NT2/D1 (cell line): ENCODE results near the gene ARHGEF19.

Source experiments
- DNase-seq: peaks from one replicate; pipeline ENCODE4 v3.0.0-alpha.2; 2011; ENCODE audit warnings: low read depth, low spot score
- H3K27me3 ChIP-seq: 2 replicates; pipeline ENCODE4 v1.6.0; 2011; ENCODE audit warnings: mild to moderate bottlenecking; ENCODE audit not compliant: insufficient read length, insufficient read depth
- H3K36me3 ChIP-seq: 2 replicates; pipeline ENCODE4 v1.6.1; 2011; ENCODE audit warnings: mild to moderate bottlenecking, low read length, mixed read lengths; ENCODE audit not compliant: insufficient read depth, insufficient read length
- H3K4me1 ChIP-seq: 2 replicates; pipeline ENCODE4 v1.5.1; 2011; ENCODE audit not compliant: insufficient read depth, insufficient read length
- H3K4me3 ChIP-seq: 2 replicates; pipeline ENCODE4 v1.5.1; 2011; ENCODE audit warnings: low read depth; ENCODE audit not compliant: insufficient read length
- H3K9ac ChIP-seq: 2 replicates; pipeline ENCODE4 v1.6.0; 2011; ENCODE audit warnings: low read depth; ENCODE audit not compliant: insufficient read length
- H3K9me3 ChIP-seq: 2 replicates; pipeline ENCODE4 v1.5.1; 2011; ENCODE audit warnings: mild to moderate bottlenecking, low read length; ENCODE audit not compliant: insufficient read depth
- SUZ12 ChIP-seq: IDR thresholded peaks from 2 replicates; pipeline ENCODE4 v1.6.1; 2011; ENCODE audit not compliant: insufficient read length, insufficient read depth; ENCODE audit errors: extremely low read depth
- YY1 ChIP-seq: IDR thresholded peaks from 2 replicates; pipeline ENCODE4 v1.6.1; 2011; ENCODE audit not compliant: insufficient read length, insufficient read depth
- ZNF274 ChIP-seq: IDR thresholded peaks from 2 replicates; pipeline ENCODE4 v1.6.1; 2011; ENCODE audit warnings: mild to moderate bottlenecking, low read depth, low read length

ARHGEF19 gene

GRCh38 chr1:16189921-16190621 is 22.4 kb downstream of the ARHGEF19 start:
- no peak for DNase-seq

GRCh38 chr1:16189003-16189402 is 23.4 kb downstream of the ARHGEF19 start:
- Histone ChIP-seq H3K4me3 (no peak overlapping the region), H3K9ac (no peak overlapping the region), H3K4me1 (peaks cover 13% of the 10 kb centered on the region), H3K9me3 (no peaks in the 10 kb centered on the region), H3K27me3 (no peaks in the 10 kb centered on the region), H3K36me3 (no peaks in the 10 kb centered on the region)
- no peak for TF ChIP-seq SUZ12
- no peak for TF ChIP-seq YY1
- TF ChIP-seq ZNF274, result no peak
- DNase-seq, result no peak

More at GRCh38 chr1:16189921-16190621, 22.4 kb downstream of the ARHGEF19 start:
- no peaks in the 10 kb centered on the region for H3K36me3 ChIP-seq
- no peaks in the 10 kb centered on the region for H3K27me3 ChIP-seq
- no peak overlapping the region for H3K9ac ChIP-seq
- no peak for TF ChIP-seq ZNF274
- no peak for TF ChIP-seq YY1
- no peak for TF ChIP-seq SUZ12
- no peaks in the 10 kb centered on the region for H3K9me3 ChIP-seq
- H3K4me3 ChIP-seq, result no peak overlapping the region
- H3K4me1 ChIP-seq, result peaks cover 6% of the 10 kb centered on the region

GRCh38 chr1:16187748-16188401 is 24.6 kb downstream of the ARHGEF19 start:
- Histone ChIP-seq H3K36me3 (no peaks in the 10 kb centered on the region), H3K4me3 (no peak overlapping the region), H3K27me3 (no peaks in the 10 kb centered on the region), H3K9ac (no peak overlapping the region), H3K9me3 (no peaks in the 10 kb centered on the region), H3K4me1 (peaks cover 13% of the 10 kb centered on the region)
- TF ChIP-seq YY1 (no peak), SUZ12 (no peak)
- peak; percentile 66 for DNase-seq

- Histone ChIP-seq H3K4me3 (no peak overlapping the region), H3K9ac (no peak overlapping the region), H3K27me3 (no peaks in the 10 kb centered on the region), H3K4me1 (peaks cover 17% of the 10 kb centered on the region), H3K9me3 (no peaks in the 10 kb centered on the region), H3K36me3 (no peaks in the 10 kb centered on the region)
- no peak for TF ChIP-seq YY1
- no peak for TF ChIP-seq ZNF274
- TF ChIP-seq SUZ12, result no peak
- DNase-seq, result no peak
Measured at GRCh38 chr1:16186655-16187235, 25.7 kb downstream of the ARHGEF19 start.

GRCh38 chr1:16184557-16185303 is 27.7 kb downstream of the ARHGEF19 start:
- Histone ChIP-seq H3K9ac (no peak overlapping the region), H3K36me3 (no peaks in the 10 kb centered on the region), H3K9me3 (no peaks in the 10 kb centered on the region), H3K27me3 (no peaks in the 10 kb centered on the region), H3K4me3 (no peak overlapping the region), H3K4me1 (peaks cover 17% of the 10 kb centered on the region)
- DNase-seq, result no peak
- TF ChIP-seq ZNF274, result no peak
- no peak for TF ChIP-seq YY1
- TF ChIP-seq SUZ12, result no peak

GRCh38 chr1:16183765-16184556 is 28.5 kb downstream of the ARHGEF19 start:
- no peak overlapping the region for H3K4me3 ChIP-seq
- TF ChIP-seq ZNF274 (no peak), SUZ12 (no peak), YY1 (no peak)
- no peak overlapping the region for H3K9ac ChIP-seq
- DNase-seq, result no peak
- H3K36me3 ChIP-seq, result no peaks in the 10 kb centered on the region
- no peaks in the 10 kb centered on the region for H3K9me3 ChIP-seq
- H3K4me1 ChIP-seq, result peaks cover 15% of the 10 kb centered on the region
- H3K27me3 ChIP-seq, result no peaks in the 10 kb centered on the region
